Cardiac atrium fibroblast (primary cell): ENCODE data around the gene TSSC4. TPM values are rescaled to one million over a fixed set of nuclear protein-coding genes. Genes with fewer than 3 reads are reported as not detected.

ENCODE experiments used
- total RNA-seq: library from RNA; depleted of rRNA; stranded (reverse); fragments of >200 nt; gene quantifications from 2 replicates; pipeline ENCODE4 v1.2.3, GENCODE V29; 2015

Gene TSSC4
- total RNA-seq = 32.1 and 57.8 TPM in 2 replicates

GRCh38 chr11:2400069-2400761 is at the start of gene TSSC4:
TSS of gene TSSC4 (plus strand) at chr11:2400750. CDS start at chr11:2402634, 1,884 bp downstream.

GRCh38 chr11:2376751-2377451 is 23.6 kb upstream of the TSSC4 start, which contains the start of gene CD81:
TSS of gene CD81 (plus strand) at chr11:2377310. CDS start at chr11:2377550, 240 bp downstream.

GRCh38 chr11:2443881-2444820 is 43.6 kb downstream of the TSSC4 start, which contains the start of gene TRPM5:
TSS of gene TRPM5 (minus strand) at chr11:2444514. CDS start at chr11:2423036, 21,478 bp downstream.

GRCh38 chr11:2444821-2445745 is 44.5 kb downstream of the TSSC4 start, which contains the start of gene KCNQ1:
TSS of gene KCNQ1 (plus strand) at chr11:2445008. CDS start at chr11:2445099, 91 bp downstream.

Other genes with a start within 250 kb of the TSSC4 start
- not detected in 2 replicates for gene INS, start 239.5 kb upstream of the TSSC4 start, total RNA-seq
- gene TH, start 228.9 kb upstream of the TSSC4 start, total RNA-seq = not detected in 2 replicates
- gene ASCL2, start 130.2 kb upstream of the TSSC4 start, total RNA-seq = 3.1 TPM in 1 of 2 replicates, not detected in the other
- not detected in 2 replicates for gene C11orf21, start 98.8 kb upstream of the TSSC4 start, total RNA-seq
- gene TSPAN32, start 98.7 kb upstream of the TSSC4 start, total RNA-seq = not detected in 2 replicates
- 289 and 362 TPM in 2 replicates for gene CD81, start 23.4 kb upstream of the TSSC4 start, total RNA-seq
- not detected in 2 replicates for gene TRPM5, start 43.8 kb downstream of the TSSC4 start, total RNA-seq
- gene KCNQ1, start 44.3 kb downstream of the TSSC4 start, total RNA-seq = 2.1 TPM in 1 of 2 replicates, not detected in the other